Fibroblast of lung (primary cell): ENCODE results near the gene MARCHF6. TPM values are rescaled to one million over a fixed set of nuclear protein-coding genes. Genes with fewer than 3 reads are reported as not detected.

ENCODE experiments used
- DNase-seq, 2 donors: peaks; one replicate each; pipeline versions ENCODE4 v3.0.0 to v3.0.0-alpha.2; 2010; ENCODE audit warnings: low read depth in 2 of 2
- H2AFZ ChIP-seq: 2 replicates; pipeline ENCODE4 v1.5.1; 2012; ENCODE audit warnings: low read length, control low read depth, inconsistent platforms
- H3K27ac ChIP-seq: 2 replicates; pipeline ENCODE4 v1.5.1; 2011; ENCODE audit warnings: low read length, control low read depth; ENCODE audit not compliant: insufficient read depth
- H3K27me3 ChIP-seq: 2 replicates; pipeline ENCODE4 v1.5.1; 2011; ENCODE audit warnings: mild to moderate bottlenecking, low read length; ENCODE audit not compliant: control insufficient read depth, insufficient read depth
- H3K36me3 ChIP-seq: 2 replicates; pipeline ENCODE4 v1.5.1; 2011; ENCODE audit warnings: low read length; ENCODE audit not compliant: control insufficient read depth, insufficient read depth
- H3K4me1 ChIP-seq: 2 replicates; pipeline ENCODE4 v1.5.1; 2011; ENCODE audit warnings: low read length; ENCODE audit not compliant: control insufficient read depth, insufficient read depth; ENCODE audit errors: extremely low read depth
- H3K4me2 ChIP-seq: 2 replicates; pipeline ENCODE4 v1.5.1; 2011; ENCODE audit warnings: low read length, control low read depth; ENCODE audit not compliant: insufficient read depth; ENCODE audit errors: extremely low read depth
- H3K4me3 ChIP-seq, 4 experiments: fragments of 200-600 bp in 1 of 4; sonication (generic) in 1 of 4; replicated peaks in 1 of 4; 2 replicates each; pipeline ENCODE4 v1.5.1; 2011 to 2016; ENCODE audit warnings: low read length in 4 of 4, low read depth in 3 of 4, mild to moderate bottlenecking in 3 of 4, control low read depth in 2 of 4, inconsistent platforms in 1 of 4, mixed read lengths in 1 of 4; ENCODE audit not compliant: insufficient read depth in 1 of 4; ENCODE audit errors: control extremely low read depth in 1 of 4
- H3K79me2 ChIP-seq: 2 replicates; pipeline ENCODE4 v1.5.1; 2012; ENCODE audit warnings: mild to moderate bottlenecking, low read length, inconsistent platforms; ENCODE audit not compliant: control insufficient read depth, insufficient read depth
- H3K9ac ChIP-seq: 2 replicates; pipeline ENCODE4 v1.5.1; 2011; ENCODE audit warnings: mild to moderate bottlenecking, low read length, control low read depth; ENCODE audit not compliant: insufficient read depth
- H3K9me3 ChIP-seq: 2 replicates; pipeline ENCODE4 v1.5.1; 2012; ENCODE audit warnings: low read depth, low read length; ENCODE audit not compliant: control insufficient read depth, insufficient read depth
- H4K20me1 ChIP-seq: 2 replicates; pipeline ENCODE4 v1.5.1; 2011; ENCODE audit warnings: low read length; ENCODE audit not compliant: control insufficient read depth, insufficient read depth; ENCODE audit errors: extremely low read depth
- CTCF ChIP-seq, 2 donors: IDR thresholded peaks in 1 of 2; conservative IDR thresholded peaks in 1 of 2; 1 replicate in 1 of 2; 2 replicates in 1 of 2; pipeline ENCODE4 v1.5.1; 2011 to 2012; ENCODE audit warnings: low read length in 2 of 2, control low read depth in 1 of 2, inconsistent platforms in 1 of 2, low read depth in 1 of 2, mild to moderate bottlenecking in 1 of 2
- EZH2 ChIP-seq: IDR thresholded peaks from 2 replicates; pipeline ENCODE4 v1.5.1; 2012; ENCODE audit warnings: low read length, control low read depth, mild to moderate bottlenecking; ENCODE audit errors: missing control alignments
- polyA plus RNA-seq, 2 donors: library from polyadenylated mRNA; depleted of rRNA in 1 of 2; stranded (reverse) in 1 of 2; unstranded in 1 of 2; fragments of >200 nt; gene quantifications; 2 replicates each; pipeline ENCODE4 v1.2.1, GENCODE V29; 2011 to 2012; ENCODE audit warnings: missing spikeins in 1 of 2
- total RNA-seq: library from RNA; depleted of rRNA; stranded (reverse); fragments of >200 nt; gene quantifications from 2 replicates; pipeline ENCODE4 v1.2.1, GENCODE V29; 2014

The MARCHF6 gene
- total and polyA plus RNA-seq, 2 donors (not counting 1 experiment from before 2014, with no cell fraction given): 67.9 to 142 TPM

GRCh38 chr5:10332301-10332700 is 21.2 kb upstream of the MARCHF6 start:
- DNase-seq: no peak
- H3K27ac ChIP-seq: no peak overlapping the region
- no peaks in the 10 kb centered on the region for H4K20me1 ChIP-seq
- no peak overlapping the region for H3K4me2 ChIP-seq
- H3K36me3 ChIP-seq: no peaks in the 10 kb centered on the region
- H2AFZ ChIP-seq: no peak overlapping the region
- H3K4me3 ChIP-seq: no peak overlapping the region
- H3K4me1 ChIP-seq: peaks cover 29% of the 10 kb centered on the region
- TF ChIP-seq CTCF (conservative IDR thresholded peaks at IDR 0.05 in 1 of 2, IDR thresholded peaks at IDR 0.05 in 1 of 2; ENCODE audit: low read depth in 1 of 2, low read length in 2 of 2) (no peak), EZH2 (no peak)
- H3K27me3 ChIP-seq: no peaks in the 10 kb centered on the region
- no peak overlapping the region for H3K9ac ChIP-seq
- no peaks in the 10 kb centered on the region for H3K9me3 ChIP-seq
- no peaks in the 10 kb centered on the region for H3K79me2 ChIP-seq

- no peaks in the 10 kb centered on the region for H3K27me3 ChIP-seq
- peak in 1 of 2 donors; percentile 46 for DNase-seq
- H3K4me2 ChIP-seq: peak overlapping the region; percentile 85
- peaks cover 29% of the 10 kb centered on the region for H3K4me1 ChIP-seq
- peak in 1 of 2 donors; percentile 8 for TF ChIP-seq CTCF (conservative IDR thresholded peaks at IDR 0.05 in 1 of 2, IDR thresholded peaks at IDR 0.05 in 1 of 2; ENCODE audit: low read depth in 1 of 2, low read length in 2 of 2)
- no peak for TF ChIP-seq EZH2
- H3K4me3 ChIP-seq: peak overlapping the region; percentile 52 to 64 (median 62)
- no peaks in the 10 kb centered on the region for H3K36me3 ChIP-seq
- peak overlapping the region; percentile 54 for H3K9ac ChIP-seq
- no peaks in the 10 kb centered on the region for H4K20me1 ChIP-seq
- no peak overlapping the region for H3K27ac ChIP-seq
- H3K9me3 ChIP-seq: no peaks in the 10 kb centered on the region
- peak overlapping the region; percentile 86 for H2AFZ ChIP-seq
- H3K79me2 ChIP-seq: no peaks in the 10 kb centered on the region
Observed at GRCh38 chr5:10333154-10334006, 20.1 kb upstream of the MARCHF6 start.

GRCh38 chr5:10334831-10335230 is 18.7 kb upstream of the MARCHF6 start:
- no peak overlapping the region for H3K9ac ChIP-seq
- no peak overlapping the region for H2AFZ ChIP-seq
- no peaks in the 10 kb centered on the region for H3K79me2 ChIP-seq
- H3K27ac ChIP-seq: no peak overlapping the region
- no peak for DNase-seq
- H3K4me2 ChIP-seq: no peak overlapping the region
- TF ChIP-seq CTCF (conservative IDR thresholded peaks at IDR 0.05 in 1 of 2, IDR thresholded peaks at IDR 0.05 in 1 of 2; ENCODE audit: low read depth in 1 of 2, low read length in 2 of 2) (no peak), EZH2 (no peak)
- peaks cover 22% of the 10 kb centered on the region for H3K4me1 ChIP-seq
- H3K27me3 ChIP-seq: no peaks in the 10 kb centered on the region
- no peak overlapping the region for H3K4me3 ChIP-seq
- H3K36me3 ChIP-seq: no peaks in the 10 kb centered on the region
- no peaks in the 10 kb centered on the region for H3K9me3 ChIP-seq
- no peaks in the 10 kb centered on the region for H4K20me1 ChIP-seq
